Smooth muscle cell (in vitro differentiated cells): ENCODE data around the gene SCN11A. TPM values are rescaled to one million over a fixed set of nuclear protein-coding genes. Genes with fewer than 3 reads are reported as not detected.
"Not testable (repeated sequence)": the region's sequence is repeated elsewhere in the genome, so short reads cannot be mapped to it uniquely, and the experiment has no call there.

ENCODE experiments used
- DNase-seq: peaks from one replicate; lab custom pipeline; 2025; ENCODE audit not compliant: unreplicated experiment; lab: John Stamatoyannopoulos, UW
- H2AFZ ChIP-seq: fragments of 200-600 bp; sonication (generic); 2 replicates; pipeline ENCODE4 v1.6.0; 2016; ENCODE audit warnings: antibody characterized with exemption, low read depth, mild to moderate bottlenecking
- H3F3A ChIP-seq: fragments of 200-600 bp; sonication (generic); 2 replicates; pipeline ENCODE4 v1.6.0; 2017; ENCODE audit warnings: antibody characterized with exemption, low read depth
- H3K27ac ChIP-seq: fragments of 200-600 bp; sonication (generic); 2 replicates; pipeline ENCODE4 v1.5.1; 2016; ENCODE audit warnings: low read depth, mild to moderate bottlenecking
- H3K27me3 ChIP-seq: fragments of 200-600 bp; sonication (generic); 2 replicates; pipeline ENCODE4 v1.6.1; 2016; ENCODE audit warnings: low read depth, mild to moderate bottlenecking
- H3K36me3 ChIP-seq: fragments of 200-600 bp; sonication (generic); 2 replicates; pipeline ENCODE4 v1.5.1; 2016; ENCODE audit warnings: low read depth
- H3K4me1 ChIP-seq: fragments of 200-600 bp; sonication (generic); 2 replicates; pipeline ENCODE4 v1.5.1; 2016; ENCODE audit warnings: low read depth
- H3K4me2 ChIP-seq: fragments of 200-600 bp; sonication (generic); 2 replicates; pipeline ENCODE4 v1.6.0; 2016; ENCODE audit warnings: mild to moderate bottlenecking
- H3K4me3 ChIP-seq: fragments of 200-600 bp; sonication (generic); 2 replicates; pipeline ENCODE4 v1.5.1; 2016; ENCODE audit warnings: mild to moderate bottlenecking
- H3K79me2 ChIP-seq: fragments of 200-600 bp; sonication (generic); 2 replicates; pipeline ENCODE4 v1.6.0; 2016; ENCODE audit warnings: low read depth, mild to moderate bottlenecking
- H3K9ac ChIP-seq: fragments of 200-600 bp; sonication (generic); 2 replicates; pipeline ENCODE4 v1.6.0; 2016; ENCODE audit warnings: low read depth
- H3K9me3 ChIP-seq: fragments of 200-600 bp; sonication (generic); replicated peaks from 2 replicates; pipeline ENCODE4 v1.5.1; 2016; ENCODE audit warnings: low read depth
- H4K20me1 ChIP-seq: fragments of 200-600 bp; sonication (generic); 2 replicates; pipeline ENCODE4 v1.6.0; 2016; ENCODE audit warnings: low read depth
- WGBS: methylation state at CpG from one replicate; pipeline ENCODE4 v1.1.7; 2016; ENCODE audit warnings: low lambda C conversion rate; 5-methylcytosine and 5-hydroxymethylcytosine counted together
- polyA plus RNA-seq: library from polyadenylated mRNA; unstranded; fragments of >200 nt; fragmentation: Nextera tagmentation; extraction: Ambion mirVana; gene quantifications from 2 replicates; pipeline ENCODE4 v1.2.1, GENCODE V29; 2016
- total RNA-seq: library from RNA; depleted of rRNA; stranded (reverse); fragments of >200 nt; gene quantifications from 2 replicates; pipeline ENCODE4 v1.2.3, GENCODE V29; 2014
- TF ChIP-seq, protein P1 (sequence below): fragments of 200-600 bp; sonication (generic); IDR thresholded peaks from 2 replicates; pipeline ENCODE4 v1.5.1; 2017; ENCODE audit warnings: borderline replicate concordance, mild to moderate bottlenecking, antibody characterized with exemption; ENCODE audit not compliant: insufficient read depth, poor library complexity, severe bottlenecking

The SCN11A gene
- total and polyA plus RNA-seq, 2 experiments from 2014 or later = 0.04 TPM; not detected in 1

DNA sequence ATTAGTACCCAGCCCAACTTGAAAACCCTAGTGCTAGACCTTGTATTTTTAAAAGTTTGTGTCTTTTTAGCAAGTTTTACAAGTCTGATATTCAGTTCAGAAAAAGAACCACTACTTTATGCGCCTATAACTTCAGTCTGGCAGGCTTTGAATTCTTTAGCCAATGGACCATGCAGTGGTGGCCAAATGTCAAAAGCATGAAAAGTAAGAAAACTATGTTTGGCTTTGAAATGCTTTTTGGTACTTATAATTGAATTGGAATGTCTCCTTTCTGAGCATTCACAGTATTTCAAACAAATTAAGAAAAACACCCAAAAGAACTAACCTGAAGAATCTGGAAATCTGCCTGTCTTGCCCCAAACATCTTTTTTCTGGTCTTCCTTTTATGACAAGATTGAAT is 12.9 kb upstream of the SCN11A start:
- no peak for DNase-seq
- no peaks in the 10 kb centered on the region for H3K36me3 ChIP-seq
- H3F3A ChIP-seq = no peaks in the 10 kb centered on the region
- H3K4me3 ChIP-seq = no peak overlapping the region
- H4K20me1 ChIP-seq = peaks cover 60% of the 10 kb centered on the region
- no peak overlapping the region for H3K9ac ChIP-seq
- TF ChIP-seq, protein P1, sequence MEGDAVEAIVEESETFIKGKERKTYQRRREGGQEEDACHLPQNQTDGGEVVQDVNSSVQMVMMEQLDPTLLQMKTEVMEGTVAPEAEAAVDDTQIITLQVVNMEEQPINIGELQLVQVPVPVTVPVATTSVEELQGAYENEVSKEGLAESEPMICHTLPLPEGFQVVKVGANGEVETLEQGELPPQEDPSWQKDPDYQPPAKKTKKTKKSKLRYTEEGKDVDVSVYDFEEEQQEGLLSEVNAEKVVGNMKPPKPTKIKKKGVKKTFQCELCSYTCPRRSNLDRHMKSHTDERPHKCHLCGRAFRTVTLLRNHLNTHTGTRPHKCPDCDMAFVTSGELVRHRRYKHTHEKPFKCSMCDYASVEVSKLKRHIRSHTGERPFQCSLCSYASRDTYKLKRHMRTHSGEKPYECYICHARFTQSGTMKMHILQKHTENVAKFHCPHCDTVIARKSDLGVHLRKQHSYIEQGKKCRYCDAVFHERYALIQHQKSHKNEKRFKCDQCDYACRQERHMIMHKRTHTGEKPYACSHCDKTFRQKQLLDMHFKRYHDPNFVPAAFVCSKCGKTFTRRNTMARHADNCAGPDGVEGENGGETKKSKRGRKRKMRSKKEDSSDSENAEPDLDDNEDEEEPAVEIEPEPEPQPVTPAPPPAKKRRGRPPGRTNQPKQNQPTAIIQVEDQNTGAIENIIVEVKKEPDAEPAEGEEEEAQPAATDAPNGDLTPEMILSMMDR = no peak
- peaks cover 23% of the 10 kb centered on the region for H3K79me2 ChIP-seq
- no peak overlapping the region for H3K4me2 ChIP-seq
- H3K4me1 ChIP-seq = no peaks in the 10 kb centered on the region
- no peaks in the 10 kb centered on the region for H3K9me3 ChIP-seq
- WGBS = 100% methylated on average over 1 of the region's 1 CpG
- H3K27me3 ChIP-seq = no peaks in the 10 kb centered on the region
- no peak overlapping the region for H2AFZ ChIP-seq
- no peak overlapping the region for H3K27ac ChIP-seq

DNA sequence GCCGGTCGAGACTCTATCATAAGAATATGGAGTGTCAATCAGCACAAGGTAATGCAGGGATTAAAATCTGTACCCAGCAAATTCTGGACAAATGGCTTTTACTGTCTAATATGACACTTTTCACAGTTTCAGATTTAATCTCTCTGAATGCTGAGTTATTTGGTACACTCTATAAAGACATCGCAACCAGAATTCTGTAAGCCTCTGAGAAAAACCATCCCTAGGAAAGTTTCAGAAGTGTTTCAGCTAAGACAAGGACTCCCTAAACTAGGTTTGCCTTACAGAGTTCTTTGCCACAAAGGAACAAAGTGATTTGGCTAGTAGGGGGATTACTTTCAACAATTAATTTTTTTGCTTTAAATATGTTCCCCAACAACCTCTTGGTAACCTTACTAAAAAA is 11.4 kb upstream of the SCN11A start:
- H3K9ac ChIP-seq = no peak overlapping the region
- no peak overlapping the region for H2AFZ ChIP-seq
- H3K4me1 ChIP-seq = no peaks in the 10 kb centered on the region
- H3K36me3 ChIP-seq = no peaks in the 10 kb centered on the region
- peaks cover 38% of the 10 kb centered on the region for H3K79me2 ChIP-seq
- no peak overlapping the region for H3K4me3 ChIP-seq
- H3K27ac ChIP-seq = no peak overlapping the region
- H3K9me3 ChIP-seq = no peaks in the 10 kb centered on the region
- no peaks in the 10 kb centered on the region for H3F3A ChIP-seq
- no peaks in the 10 kb centered on the region for H3K27me3 ChIP-seq
- WGBS = 96% methylated on average over 3 of the region's 3 CpGs
- DNase-seq = no peak
- no peak overlapping the region for H3K4me2 ChIP-seq
- peaks cover 72% of the 10 kb centered on the region for H4K20me1 ChIP-seq
- TF ChIP-seq, protein P1 = no peak

DNA sequence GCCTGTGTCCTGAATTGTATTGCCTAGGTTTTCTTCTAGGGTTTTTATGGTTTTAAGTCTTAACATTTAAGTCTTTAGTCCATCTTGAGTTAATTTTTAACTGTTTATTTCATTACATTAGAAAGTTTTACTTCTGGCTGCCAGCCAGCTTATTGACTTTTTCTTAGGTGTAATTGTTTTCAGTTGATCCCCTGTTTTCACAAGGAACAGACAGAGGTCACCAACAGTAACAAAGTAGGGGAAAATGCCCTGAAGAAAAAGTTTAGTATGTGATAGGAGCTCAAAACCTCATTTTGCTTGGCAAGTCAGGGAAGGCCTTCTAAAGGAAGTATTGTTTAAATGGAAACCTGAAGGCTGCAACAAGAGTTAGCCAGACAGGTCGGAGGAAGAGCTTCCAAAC is 10.4 kb upstream of the SCN11A start:
- Histone ChIP-seq H3K27me3 (no peaks in the 10 kb centered on the region), H4K20me1 (peaks cover 76% of the 10 kb centered on the region), H3K36me3 (no peaks in the 10 kb centered on the region), H3K4me1 (no peaks in the 10 kb centered on the region), H3F3A (no peaks in the 10 kb centered on the region), H3K9ac (no peak overlapping the region), H2AFZ (no peak overlapping the region), H3K79me2 (peaks cover 47% of the 10 kb centered on the region), H3K9me3 (no peaks in the 10 kb centered on the region), H3K4me2 (no peak overlapping the region), H3K4me3 (no peak overlapping the region), H3K27ac (no peak overlapping the region)
- DNase-seq = no peak
- WGBS = 69% methylated on average over 1 of the region's 1 CpG
- TF ChIP-seq, protein P1 = no peak

DNA sequence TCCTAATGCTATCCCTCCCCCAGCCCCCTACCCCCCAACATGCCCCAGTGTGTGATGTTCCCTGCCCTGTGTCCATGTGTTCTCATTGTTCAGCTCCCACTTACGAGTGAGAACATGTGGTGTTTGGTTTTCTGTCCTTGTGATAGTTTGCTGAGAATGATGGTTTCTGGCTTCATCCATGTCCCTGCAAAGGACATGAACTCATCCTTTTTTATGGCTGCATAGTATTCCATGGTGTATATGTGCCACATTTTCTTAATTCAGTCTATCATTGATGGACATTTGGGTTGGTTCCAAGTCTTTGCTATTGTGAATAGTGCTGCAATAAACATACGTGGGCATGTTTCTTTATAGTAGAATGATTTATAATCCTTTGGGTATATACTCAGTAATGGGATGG is 9.5 kb upstream of the SCN11A start:
- not testable (repeated sequence) for H3K4me1 ChIP-seq, H3K4me3 ChIP-seq, H3F3A ChIP-seq, H3K9ac ChIP-seq, H3K27me3 ChIP-seq, H2AFZ ChIP-seq, H3K27ac ChIP-seq, DNase-seq, H3K36me3 ChIP-seq, H3K9me3 ChIP-seq, H3K4me2 ChIP-seq
- WGBS = 97% methylated on average over 2 of the region's 2 CpGs
- peaks cover 57% of the 10 kb centered on the region for H3K79me2 ChIP-seq
- peaks cover 76% of the 10 kb centered on the region for H4K20me1 ChIP-seq
